ENCODE results near the gene IFNAR1. TPM values are rescaled to one million over a fixed set of nuclear protein-coding genes. Genes with fewer than 3 reads are reported as not detected.

IFNAR1 gene
- polyA plus RNA-seq, 2 of the 4 experiments (the other 2 are of a cell fraction): 14.1 to 14.2 TPM

DNA sequence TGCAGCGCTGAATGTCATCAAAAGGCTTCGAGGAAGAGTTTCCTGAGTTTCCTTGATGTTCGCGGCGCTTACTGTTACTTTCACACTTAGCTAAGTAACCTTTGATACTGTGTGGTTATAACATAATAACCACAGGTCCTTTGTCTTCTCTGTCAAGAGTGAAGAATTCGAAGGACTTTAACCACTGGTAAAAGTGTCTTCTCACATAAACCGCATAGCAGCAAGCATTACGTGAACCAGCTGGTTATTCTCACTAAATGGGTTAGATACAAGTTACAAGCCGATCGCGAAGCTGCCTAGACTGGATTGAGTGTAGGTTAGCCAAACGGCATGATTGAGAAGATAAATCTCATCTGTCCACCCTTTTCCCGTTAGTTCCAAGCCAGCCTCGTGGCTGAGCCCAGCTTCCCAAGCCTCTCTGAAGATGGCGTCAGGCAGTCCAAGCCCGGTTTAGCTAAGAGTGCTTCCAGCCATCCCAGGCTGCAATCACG lies 60.1 kb downstream of the IFNAR1 start:
- Histone ChIP-seq H3K27ac (no peak overlapping the region), H3K4me2 (no peak overlapping the region), H3K4me1 (peaks cover 30% of the 10 kb centered on the region), H3K4me3 (no peak overlapping the region), H3K9me3 (no peaks in the 10 kb centered on the region)
- WGBS (ENCODE audit: missing lambda C conversion rate): 97% methylated on average over 16 of the region's 17 CpGs
- FAIRE-seq: no peak
- ATAC-seq: no peak
- TF ChIP-seq, protein P1, sequence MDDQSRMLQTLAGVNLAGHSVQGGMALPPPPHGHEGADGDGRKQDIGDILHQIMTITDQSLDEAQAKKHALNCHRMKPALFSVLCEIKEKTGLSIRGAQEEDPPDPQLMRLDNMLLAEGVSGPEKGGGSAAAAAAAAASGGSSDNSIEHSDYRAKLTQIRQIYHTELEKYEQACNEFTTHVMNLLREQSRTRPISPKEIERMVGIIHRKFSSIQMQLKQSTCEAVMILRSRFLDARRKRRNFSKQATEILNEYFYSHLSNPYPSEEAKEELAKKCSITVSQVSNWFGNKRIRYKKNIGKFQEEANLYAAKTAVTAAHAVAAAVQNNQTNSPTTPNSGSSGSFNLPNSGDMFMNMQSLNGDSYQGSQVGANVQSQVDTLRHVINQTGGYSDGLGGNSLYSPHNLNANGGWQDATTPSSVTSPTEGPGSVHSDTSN (IDR thresholded peaks at IDR 0.05): no peak
- no peak for TF ChIP-seq BHLHE40 (IDR thresholded peaks at IDR 0.05; ENCODE audit: low read depth, low read length)
- TF ChIP-seq, protein P2, sequence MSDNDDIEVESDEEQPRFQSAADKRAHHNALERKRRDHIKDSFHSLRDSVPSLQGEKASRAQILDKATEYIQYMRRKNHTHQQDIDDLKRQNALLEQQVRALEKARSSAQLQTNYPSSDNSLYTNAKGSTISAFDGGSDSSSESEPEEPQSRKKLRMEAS (IDR thresholded peaks at IDR 0.05): no peak
- no peak for TF ChIP-seq JUN (IDR thresholded peaks at IDR 0.05)
- no peak for TF ChIP-seq POLR2AphosphoS2 (conservative IDR thresholded peaks at IDR 0.05; ENCODE audit: low read length)
- TF ChIP-seq MYC (IDR thresholded peaks at IDR 0.05; ENCODE audit: borderline replicate concordance, low read length): no peak
- TF ChIP-seq CHD2 (IDR thresholded peaks at IDR 0.05; ENCODE audit: low read length, partially characterized antibody): no peak
- TF ChIP-seq, protein P3, sequence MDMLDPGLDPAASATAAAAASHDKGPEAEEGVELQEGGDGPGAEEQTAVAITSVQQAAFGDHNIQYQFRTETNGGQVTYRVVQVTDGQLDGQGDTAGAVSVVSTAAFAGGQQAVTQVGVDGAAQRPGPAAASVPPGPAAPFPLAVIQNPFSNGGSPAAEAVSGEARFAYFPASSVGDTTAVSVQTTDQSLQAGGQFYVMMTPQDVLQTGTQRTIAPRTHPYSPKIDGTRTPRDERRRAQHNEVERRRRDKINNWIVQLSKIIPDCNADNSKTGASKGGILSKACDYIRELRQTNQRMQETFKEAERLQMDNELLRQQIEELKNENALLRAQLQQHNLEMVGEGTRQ (IDR thresholded peaks at IDR 0.05): no peak
- no peak for TF ChIP-seq HEYL (CRISPR knock-in tag; IDR thresholded peaks at IDR 0.05)
- no peak for TF ChIP-seq ZNF302 (CRISPR knock-in tag; IDR thresholded peaks at IDR 0.05)
- TF ChIP-seq RARB (CRISPR knock-in tag; IDR thresholded peaks at IDR 0.05): no peak
- TF ChIP-seq POLR2A (IDR thresholded peaks at IDR 0.05; ENCODE audit: low read length): no peak
- ChIA-PET POLR2A (interaction anchor here (0.6 kb wide), 1 partner anchor 17 kb away, joined by 5 read pairs; no protein-coding TSS in a partner anchor), CTCF (interaction anchor here (0.8 to 3.5 kb wide), 7 partner anchors 11 to 221 kb away, joined by 3 to 15 read pairs (median 3); no protein-coding TSS in a partner anchor)
- DNase-seq (ENCODE audit: low read depth in 1 of 2, low spot score in 1 of 2): no peak

DNA sequence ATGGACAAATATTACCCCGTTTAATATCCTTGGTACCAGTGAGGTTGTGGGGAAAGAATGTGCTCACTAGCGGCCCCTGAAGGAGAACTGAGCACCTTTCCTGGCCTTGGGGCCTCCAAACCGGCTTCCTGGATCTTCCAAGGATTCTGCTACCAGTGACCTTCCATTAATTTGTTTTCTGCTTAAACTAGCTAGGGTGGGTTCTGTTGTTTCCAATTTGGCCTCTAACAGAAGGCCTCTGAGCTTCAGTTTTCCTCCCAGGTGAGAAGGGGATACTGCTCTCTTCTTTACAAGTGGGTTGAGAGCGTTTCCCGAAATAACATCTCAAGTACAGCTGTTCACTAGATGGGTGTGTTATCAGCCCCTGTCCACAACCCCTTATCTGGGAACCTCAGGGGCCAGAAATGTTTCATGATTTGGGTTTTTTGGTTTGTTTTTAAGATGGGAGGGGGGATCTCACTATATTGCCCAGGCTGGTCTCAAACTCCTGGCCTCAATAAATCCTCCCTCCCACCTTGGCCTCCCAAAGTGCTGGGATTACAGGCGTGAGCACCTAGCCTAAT lies 61.5 kb downstream of the IFNAR1 start:
- 66% methylated on average over 6 of the region's 6 CpGs for WGBS (ENCODE audit: missing lambda C conversion rate)
- Histone ChIP-seq H3K9me3 (no peaks in the 10 kb centered on the region), H3K4me1 (peaks cover 16% of the 10 kb centered on the region), H3K27ac (no peak overlapping the region), H3K4me3 (no peak overlapping the region), H3K4me2 (no peak overlapping the region)
- TF ChIP-seq CEBPB (IDR thresholded peaks at IDR 0.05) (no peak), CBX2 (IDR thresholded peaks at IDR 0.05; ENCODE audit: borderline replicate concordance, low read depth) (no peak), EHF (CRISPR knock-in tag; IDR thresholded peaks at IDR 0.05) (no peak), MAFK (IDR thresholded peaks at IDR 0.05; ENCODE audit: partially characterized antibody) (no peak), HDAC2 (IDR thresholded peaks at IDR 0.05) (no peak), CHD4 (IDR thresholded peaks at IDR 0.05; ENCODE audit: borderline replicate concordance) (no peak), RFX5 (IDR thresholded peaks at IDR 0.05) (no peak), POLR2A (IDR thresholded peaks at IDR 0.05; ENCODE audit: low read length) (no peak)
- TF ChIP-seq, protein P4, sequence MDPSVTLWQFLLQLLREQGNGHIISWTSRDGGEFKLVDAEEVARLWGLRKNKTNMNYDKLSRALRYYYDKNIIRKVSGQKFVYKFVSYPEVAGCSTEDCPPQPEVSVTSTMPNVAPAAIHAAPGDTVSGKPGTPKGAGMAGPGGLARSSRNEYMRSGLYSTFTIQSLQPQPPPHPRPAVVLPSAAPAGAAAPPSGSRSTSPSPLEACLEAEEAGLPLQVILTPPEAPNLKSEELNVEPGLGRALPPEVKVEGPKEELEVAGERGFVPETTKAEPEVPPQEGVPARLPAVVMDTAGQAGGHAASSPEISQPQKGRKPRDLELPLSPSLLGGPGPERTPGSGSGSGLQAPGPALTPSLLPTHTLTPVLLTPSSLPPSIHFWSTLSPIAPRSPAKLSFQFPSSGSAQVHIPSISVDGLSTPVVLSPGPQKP (IDR thresholded peaks at IDR 0.05; ENCODE audit: low read depth, low read length): no peak
- TF ChIP-seq, protein P5, sequence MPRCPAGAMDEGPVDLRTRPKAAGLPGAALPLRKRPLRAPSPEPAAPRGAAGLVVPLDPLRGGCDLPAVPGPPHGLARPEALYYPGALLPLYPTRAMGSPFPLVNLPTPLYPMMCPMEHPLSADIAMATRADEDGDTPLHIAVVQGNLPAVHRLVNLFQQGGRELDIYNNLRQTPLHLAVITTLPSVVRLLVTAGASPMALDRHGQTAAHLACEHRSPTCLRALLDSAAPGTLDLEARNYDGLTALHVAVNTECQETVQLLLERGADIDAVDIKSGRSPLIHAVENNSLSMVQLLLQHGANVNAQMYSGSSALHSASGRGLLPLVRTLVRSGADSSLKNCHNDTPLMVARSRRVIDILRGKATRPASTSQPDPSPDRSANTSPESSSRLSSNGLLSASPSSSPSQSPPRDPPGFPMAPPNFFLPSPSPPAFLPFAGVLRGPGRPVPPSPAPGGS (IDR thresholded peaks at IDR 0.05): no peak
- TF ChIP-seq, protein P1 (IDR thresholded peaks at IDR 0.05): no peak
- TF ChIP-seq, protein P6, sequence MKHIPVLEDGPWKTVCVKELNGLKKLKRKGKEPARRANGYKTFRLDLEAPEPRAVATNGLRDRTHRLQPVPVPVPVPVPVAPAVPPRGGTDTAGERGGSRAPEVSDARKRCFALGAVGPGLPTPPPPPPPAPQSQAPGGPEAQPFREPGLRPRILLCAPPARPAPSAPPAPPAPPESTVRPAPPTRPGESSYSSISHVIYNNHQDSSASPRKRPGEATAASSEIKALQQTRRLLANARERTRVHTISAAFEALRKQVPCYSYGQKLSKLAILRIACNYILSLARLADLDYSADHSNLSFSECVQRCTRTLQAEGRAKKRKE (CRISPR knock-in tag; IDR thresholded peaks at IDR 0.05; ENCODE audit: low read depth): no peak
- TF ChIP-seq, protein P7, sequence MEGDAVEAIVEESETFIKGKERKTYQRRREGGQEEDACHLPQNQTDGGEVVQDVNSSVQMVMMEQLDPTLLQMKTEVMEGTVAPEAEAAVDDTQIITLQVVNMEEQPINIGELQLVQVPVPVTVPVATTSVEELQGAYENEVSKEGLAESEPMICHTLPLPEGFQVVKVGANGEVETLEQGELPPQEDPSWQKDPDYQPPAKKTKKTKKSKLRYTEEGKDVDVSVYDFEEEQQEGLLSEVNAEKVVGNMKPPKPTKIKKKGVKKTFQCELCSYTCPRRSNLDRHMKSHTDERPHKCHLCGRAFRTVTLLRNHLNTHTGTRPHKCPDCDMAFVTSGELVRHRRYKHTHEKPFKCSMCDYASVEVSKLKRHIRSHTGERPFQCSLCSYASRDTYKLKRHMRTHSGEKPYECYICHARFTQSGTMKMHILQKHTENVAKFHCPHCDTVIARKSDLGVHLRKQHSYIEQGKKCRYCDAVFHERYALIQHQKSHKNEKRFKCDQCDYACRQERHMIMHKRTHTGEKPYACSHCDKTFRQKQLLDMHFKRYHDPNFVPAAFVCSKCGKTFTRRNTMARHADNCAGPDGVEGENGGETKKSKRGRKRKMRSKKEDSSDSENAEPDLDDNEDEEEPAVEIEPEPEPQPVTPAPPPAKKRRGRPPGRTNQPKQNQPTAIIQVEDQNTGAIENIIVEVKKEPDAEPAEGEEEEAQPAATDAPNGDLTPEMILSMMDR (IDR thresholded peaks at IDR 0.05): no peak
- TF ChIP-seq, protein P8, sequence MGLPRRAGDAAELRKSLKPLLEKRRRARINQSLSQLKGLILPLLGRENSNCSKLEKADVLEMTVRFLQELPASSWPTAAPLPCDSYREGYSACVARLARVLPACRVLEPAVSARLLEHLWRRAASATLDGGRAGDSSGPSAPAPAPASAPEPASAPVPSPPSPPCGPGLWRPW (IDR thresholded peaks at IDR 0.05): no peak
- ATAC-seq: peak in 1 of 2 experiments; percentile 43; a peak in 1 of 6 replicates
- ChIA-PET CTCF (interaction anchor here (0.6 to 3.5 kb wide), 4 partner anchors 25 to 186 kb away, joined by 3 to 15 read pairs (median 4); no protein-coding TSS in a partner anchor), POLR2A (no interaction called here)
- no peak for DNase-seq (ENCODE audit: low read depth in 1 of 2, low spot score in 1 of 2)
- FAIRE-seq: no peak
